ENCODE measurements around the gene PEAR1. TPM values are rescaled to one million over a fixed set of nuclear protein-coding genes. Genes with fewer than 3 reads are reported as not detected.

Gene PEAR1
- polyA plus RNA-seq, 2 of the 4 experiments (the other 2 are of a cell fraction): 1.7 to 5.0 TPM

- 85% methylated on average over 8 of the region's 8 CpGs for WGBS (ENCODE audit: missing lambda C conversion rate)
- H3K4me1 ChIP-seq: no peaks in the 10 kb centered on the region
- POLR2A ChIA-PET: interaction anchor here (0.6 kb wide), 1 partner anchor 115 kb away, joined by 6 read pairs; no protein-coding TSS in a partner anchor
- no peak for TF ChIP-seq BCL3 (IDR thresholded peaks at IDR 0.05)
- no peak for TF ChIP-seq KDM5A (IDR thresholded peaks at IDR 0.05)
- TF ChIP-seq ZNF302 (CRISPR knock-in tag; IDR thresholded peaks at IDR 0.05): no peak
- TF ChIP-seq CHD4 (IDR thresholded peaks at IDR 0.05; ENCODE audit: borderline replicate concordance): no peak
- TF ChIP-seq PBX3 (IDR thresholded peaks at IDR 0.05): no peak
- no peak overlapping the region for H3K4me2 ChIP-seq
- CTCF ChIA-PET: interaction anchor here (0.6 to 3.0 kb wide), 11 partner anchors 9 to 216 kb away, joined by 3 to 23 read pairs (median 4); partner anchors contain the start of gene LRRC71
- DNase-seq (ENCODE audit: low read depth in 1 of 2, low spot score in 1 of 2): no peak
- no peak for ATAC-seq
- no peaks in the 10 kb centered on the region for H3K9me3 ChIP-seq
- H3K27ac ChIP-seq: no peak overlapping the region
- no peak for FAIRE-seq
- H3K4me3 ChIP-seq: no peak overlapping the region
Observed at GRCh38 chr1:156937883-156938282, 44.4 kb downstream of the PEAR1 start.

- ChIA-PET POLR2A (no interaction called here), CTCF (interaction anchor here (1.5 to 4.0 kb wide), 5 partner anchors 8 to 142 kb away, joined by 3 to 28 read pairs (median 8); no protein-coding TSS in a partner anchor)
- no peak for FAIRE-seq
- Histone ChIP-seq H3K4me1 (no peaks in the 10 kb centered on the region), H3K4me3 (no peak overlapping the region), H3K9me3 (no peaks in the 10 kb centered on the region), H3K27ac (no peak overlapping the region), H3K4me2 (no peak overlapping the region)
- TF ChIP-seq CBX8 (IDR thresholded peaks at IDR 0.05) (no peak), RNF2 (IDR thresholded peaks at IDR 0.05; ENCODE audit: borderline replicate concordance, low read depth) (no peak), RCOR1 (IDR thresholded peaks at IDR 0.05; ENCODE audit: low read depth, low read length) (no peak), RAD21 (conservative IDR thresholded peaks at IDR 0.05 in 1 of 2, IDR thresholded peaks at IDR 0.05 in 1 of 2) (no peak), HEYL (CRISPR knock-in tag; IDR thresholded peaks at IDR 0.05) (no peak), FOSL2 (IDR thresholded peaks at IDR 0.05) (no peak), FOSL2 (CRISPR knock-in tag; IDR thresholded peaks at IDR 0.05) (no peak), CEBPB (IDR thresholded peaks at IDR 0.05) (no peak), NPAS2 (CRISPR knock-in tag; IDR thresholded peaks at IDR 0.05; ENCODE audit: borderline replicate concordance) (no peak), HOXA7 (CRISPR knock-in tag; IDR thresholded peaks at IDR 0.05) (no peak), CTCF (IDR thresholded peaks at IDR 0.05) (no peak), HOXB5 (CRISPR knock-in tag; IDR thresholded peaks at IDR 0.05) (no peak), HMGXB4 (CRISPR knock-in tag; IDR thresholded peaks at IDR 0.05; ENCODE audit: borderline replicate concordance) (no peak)
- DNase-seq (ENCODE audit: low read depth in 1 of 2, low spot score in 1 of 2): no peak
- ATAC-seq: no peak
- WGBS (ENCODE audit: missing lambda C conversion rate): 80% methylated on average over 7 of the region's 7 CpGs
Observed at GRCh38 chr1:156938813-156939212, 45.3 kb downstream of the PEAR1 start.

All from A549 (cell line).